ENCODE data around the gene SLC6A18.
"Not testable (repeated sequence)": the region's sequence is repeated elsewhere in the genome, so short reads cannot be mapped to it uniquely, and the experiment has no call there.

DNA sequence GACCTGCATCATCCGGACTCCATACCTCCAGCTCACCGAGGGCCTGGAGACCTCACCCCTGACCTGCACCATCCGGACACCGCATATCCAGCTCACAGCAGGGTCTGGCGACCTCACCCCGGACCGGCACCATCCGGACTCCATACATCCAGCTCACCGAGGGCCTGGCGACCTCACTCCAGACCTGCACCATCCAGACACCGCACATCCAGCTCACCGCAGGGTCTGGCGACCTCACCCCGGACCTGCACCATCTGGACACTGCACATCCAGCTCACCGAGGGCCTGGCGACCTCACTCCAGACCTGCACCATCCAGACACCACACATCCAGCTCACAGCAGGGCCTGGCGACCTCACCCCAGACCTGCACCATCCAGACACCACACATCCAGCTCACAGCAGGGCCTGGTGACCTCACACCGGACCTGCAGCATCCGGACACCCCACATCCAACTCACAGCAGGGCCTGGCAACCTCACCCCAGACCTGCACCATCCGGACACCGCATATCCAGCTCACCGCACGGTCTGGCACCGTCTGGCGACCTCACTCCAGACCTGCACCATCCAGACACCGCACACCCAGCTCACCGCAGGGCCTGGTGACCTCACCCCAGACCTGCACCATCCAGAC lies 59.3 kb downstream of the SLC6A18 start:
- TF ChIP-seq, protein P1, sequence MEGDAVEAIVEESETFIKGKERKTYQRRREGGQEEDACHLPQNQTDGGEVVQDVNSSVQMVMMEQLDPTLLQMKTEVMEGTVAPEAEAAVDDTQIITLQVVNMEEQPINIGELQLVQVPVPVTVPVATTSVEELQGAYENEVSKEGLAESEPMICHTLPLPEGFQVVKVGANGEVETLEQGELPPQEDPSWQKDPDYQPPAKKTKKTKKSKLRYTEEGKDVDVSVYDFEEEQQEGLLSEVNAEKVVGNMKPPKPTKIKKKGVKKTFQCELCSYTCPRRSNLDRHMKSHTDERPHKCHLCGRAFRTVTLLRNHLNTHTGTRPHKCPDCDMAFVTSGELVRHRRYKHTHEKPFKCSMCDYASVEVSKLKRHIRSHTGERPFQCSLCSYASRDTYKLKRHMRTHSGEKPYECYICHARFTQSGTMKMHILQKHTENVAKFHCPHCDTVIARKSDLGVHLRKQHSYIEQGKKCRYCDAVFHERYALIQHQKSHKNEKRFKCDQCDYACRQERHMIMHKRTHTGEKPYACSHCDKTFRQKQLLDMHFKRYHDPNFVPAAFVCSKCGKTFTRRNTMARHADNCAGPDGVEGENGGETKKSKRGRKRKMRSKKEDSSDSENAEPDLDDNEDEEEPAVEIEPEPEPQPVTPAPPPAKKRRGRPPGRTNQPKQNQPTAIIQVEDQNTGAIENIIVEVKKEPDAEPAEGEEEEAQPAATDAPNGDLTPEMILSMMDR (IDR thresholded peaks at IDR 0.05), result not testable (repeated sequence)
- not testable (repeated sequence) for TF ChIP-seq POLR2A, POLR2AphosphoS5 (IDR thresholded peaks at IDR 0.05)

Measured in prostate gland (tissue), 2 donors.